GM18511 (cell line): Measurements from ENCODE around the gene RAB34.

Experiments
- ATAC-seq: cut with Tn5 transposase; IDR thresholded peaks from one replicate; pipeline ENCODE4 v1.9.1; 2021; ENCODE audit warnings: mild to moderate bottlenecking, moderate library complexity; ENCODE audit not compliant: unreplicated experiment

RAB34 gene

GRCh38 chr17:28717578-28718332, at the start of gene RAB34:
Gene RAB34, minus strand, starts transcription at chr17:28717868. Its CDS starts 602 bp downstream, at chr17:28717266.
- no peak for ATAC-seq

GRCh38 chr17:28765038-28765437, 47.4 kb upstream of the RAB34 start:
- ATAC-seq = no peak

GRCh38 chr17:28763804-28764266, 46.2 kb upstream of the RAB34 start:
- no peak for ATAC-seq

- ATAC-seq = no peak
Measured at GRCh38 chr17:28763137-28763799, 45.6 kb upstream of the RAB34 start.

GRCh38 chr17:28760601-28761562, 43.2 kb upstream of the RAB34 start:
- no peak for ATAC-seq

- no peak for ATAC-seq
Measured at GRCh38 chr17:28759256-28759865, 41.7 kb upstream of the RAB34 start.

GRCh38 chr17:28758411-28759121, 40.9 kb upstream of the RAB34 start:
- ATAC-seq = no peak

- no peak for ATAC-seq
Measured at GRCh38 chr17:28756049-28756804, 38.6 kb upstream of the RAB34 start.

- no peak for ATAC-seq
Measured at GRCh38 chr17:28755486-28755885, 37.8 kb upstream of the RAB34 start.

GRCh38 chr17:28751600-28752366, 34.1 kb upstream of the RAB34 start:
- no peak for ATAC-seq

- ATAC-seq = peak; percentile 79
Measured at GRCh38 chr17:28750178-28751047, 32.7 kb upstream of the RAB34 start.

GRCh38 chr17:28749516-28750177, 32.0 kb upstream of the RAB34 start:
- ATAC-seq = no peak

- ATAC-seq = no peak
Measured at GRCh38 chr17:28748852-28749515, 31.3 kb upstream of the RAB34 start.

- ATAC-seq = no peak
Measured at GRCh38 chr17:28747801-28748750, 30.4 kb upstream of the RAB34 start.

GRCh38 chr17:28747051-28747691, 29.5 kb upstream of the RAB34 start:
- no peak for ATAC-seq
